Measurements from ENCODE around the gene HACD2. TPM values are rescaled to one million over a fixed set of nuclear protein-coding genes. Genes with fewer than 3 reads are reported as not detected.

HACD2 gene
- total RNA-seq, 1 donor = 30.4 TPM

- DNase-seq (ENCODE audit: low read depth) = no peak
- no peak for TF ChIP-seq CTCF (IDR thresholded peaks at IDR 0.05; ENCODE audit: insufficient read depth, low read length)
- H3K4me3 ChIP-seq (ENCODE audit: low read depth, low read length) = no peak overlapping the region
These were observed 127.0 kb downstream of the HACD2 start for GRCh38 chr3:123457841-123458240.

DNA sequence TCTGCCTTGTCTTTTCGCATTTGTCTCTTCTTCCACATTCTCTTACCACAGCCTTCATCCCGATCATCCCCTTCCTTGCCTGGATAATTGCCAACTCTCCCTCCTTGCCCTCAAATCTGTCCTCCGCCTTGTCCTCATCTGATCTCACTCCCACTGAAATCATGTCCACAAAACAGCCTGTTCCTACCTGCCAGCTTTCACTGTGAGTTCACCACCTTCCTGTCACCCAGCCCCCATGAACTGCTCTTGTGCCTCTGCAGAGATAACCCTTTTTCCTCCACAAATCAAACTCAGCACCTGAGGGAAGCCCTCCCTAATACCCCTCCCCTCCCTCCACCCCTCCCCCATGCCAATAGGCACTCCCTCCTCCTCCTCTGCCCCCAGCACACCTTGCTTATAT lies 131.2 kb downstream of the HACD2 start:
- DNase-seq (ENCODE audit: low read depth) = no peak
- TF ChIP-seq CTCF (IDR thresholded peaks at IDR 0.05; ENCODE audit: insufficient read depth, low read length) = no peak
- no peak overlapping the region for H3K4me3 ChIP-seq (ENCODE audit: low read depth, low read length)

DNA sequence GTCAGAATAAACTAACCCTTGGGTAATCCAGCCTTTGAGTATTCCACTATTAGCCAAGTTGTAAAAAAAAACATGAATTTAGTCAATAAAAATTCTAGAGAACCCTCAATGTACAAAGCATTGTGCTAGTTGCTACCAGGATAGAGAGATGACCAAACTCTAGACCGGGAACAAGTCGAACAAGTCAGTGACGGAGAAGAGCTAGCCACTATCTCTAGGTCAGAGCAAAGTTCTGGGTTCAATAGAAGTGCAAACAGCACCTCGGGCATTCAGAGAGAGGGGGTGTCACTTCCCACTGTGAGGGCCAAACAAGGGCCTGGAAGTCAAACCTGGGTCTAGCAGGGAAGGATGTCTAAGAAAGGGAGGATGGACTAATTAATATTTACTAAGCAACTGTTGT lies 133.7 kb downstream of the HACD2 start:
- DNase-seq (ENCODE audit: low read depth) = no peak
- H3K4me3 ChIP-seq (ENCODE audit: low read depth, low read length) = no peak overlapping the region
- no peak for TF ChIP-seq CTCF (IDR thresholded peaks at IDR 0.05; ENCODE audit: insufficient read depth, low read length)

GRCh38 chr3:123449997-123450604 lies 134.8 kb downstream of the HACD2 start:
- DNase-seq (ENCODE audit: low read depth) = no peak
- H3K4me3 ChIP-seq (ENCODE audit: low read depth, low read length) = peak overlapping the region; percentile 60
- TF ChIP-seq CTCF (IDR thresholded peaks at IDR 0.05; ENCODE audit: insufficient read depth, low read length) = no peak

DNA sequence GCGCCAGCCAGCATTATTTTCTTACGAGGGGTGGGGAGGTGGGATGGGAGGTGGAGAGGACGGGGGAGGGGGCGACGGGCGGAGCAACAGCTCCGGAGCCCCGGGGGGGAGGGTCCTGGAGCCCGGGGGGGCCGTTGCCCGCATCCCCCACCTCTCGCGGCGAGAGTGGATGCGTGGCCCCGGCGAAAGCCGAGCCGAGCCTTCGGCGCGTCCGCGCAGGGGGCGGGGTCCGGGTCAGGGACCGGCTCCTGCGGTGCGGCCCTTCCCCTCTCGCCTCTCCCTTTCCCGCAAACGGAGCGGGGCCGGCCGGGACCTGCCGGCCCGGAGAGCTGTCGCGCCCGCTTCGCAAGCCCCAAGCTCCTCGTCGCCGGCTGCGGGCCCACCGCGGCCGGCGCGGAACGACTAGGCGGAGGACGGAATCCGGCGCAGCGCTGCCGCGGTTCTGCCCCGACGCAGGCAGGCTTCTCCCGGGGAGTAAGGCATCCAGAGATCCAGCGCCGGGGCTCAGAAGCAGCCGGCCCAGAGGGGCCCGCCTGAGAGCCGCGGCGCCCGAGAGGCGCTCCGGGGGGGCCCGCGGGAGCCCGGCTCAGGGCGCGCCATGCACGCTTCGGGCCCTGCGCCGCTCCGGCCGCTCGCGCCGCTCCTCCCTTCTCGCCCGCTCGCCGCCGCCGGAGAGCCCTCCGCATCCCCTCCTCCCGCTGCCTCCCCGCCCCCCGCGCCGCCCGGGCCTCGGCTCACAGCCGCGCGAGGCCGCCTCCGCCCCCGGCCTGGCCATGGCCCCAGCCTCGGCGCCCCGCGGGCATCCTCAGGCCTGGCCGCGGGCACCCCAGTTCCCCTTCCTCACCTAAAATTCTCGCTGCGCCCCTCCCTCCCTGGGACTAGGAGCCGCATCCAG lies 135.5 kb downstream of the HACD2 start:
- DNase-seq (ENCODE audit: low read depth) = peak; percentile 3
- H3K4me3 ChIP-seq (ENCODE audit: low read depth, low read length) = peak overlapping the region; percentile 60
- no peak for TF ChIP-seq CTCF (IDR thresholded peaks at IDR 0.05; ENCODE audit: insufficient read depth, low read length)

- peak within 1 kb of the TSS; percentile 60 for H3K4me3 ChIP-seq (ENCODE audit: low read depth, low read length)
- no peak for TF ChIP-seq CTCF (IDR thresholded peaks at IDR 0.05; ENCODE audit: insufficient read depth, low read length)
- no peak for DNase-seq (ENCODE audit: low read depth)
These were observed 136.2 kb downstream of the HACD2 start, which contains the start of gene ADCY5 for GRCh38 chr3:123448536-123449101. TSS of gene ADCY5 (minus strand) at chr3:123449090. CDS start at chr3:123448545, 545 bp downstream.
